RWPE2 (cell line): ENCODE data around the gene HELZ.
A peak's percentile ranks its signal among the peaks of the same experiment; 100 is the strongest.

ENCODE experiments used
- ATAC-seq: fragments of 200-7000 bp; cut with Tn5 transposase; 3 replicates; pipeline ENCODE4 v1.9.1; 2021; ENCODE audit warnings: low read depth
- DNase-seq: peaks from one replicate; pipeline ENCODE4 v3.0.0-alpha.2; 2020; ENCODE audit warnings: low spot score
- H3K27ac ChIP-seq: fragments of 450-650 bp; 2 replicates; pipeline ENCODE4 v1.5.1; 2017; ENCODE audit warnings: mild to moderate bottlenecking; ENCODE audit not compliant: poor library complexity, severe bottlenecking
- H3K27me3 ChIP-seq: fragments of 250-450 bp; sonication (Bioruptor Pico); 2 replicates; pipeline ENCODE4 v1.5.1; 2021; ENCODE audit warnings: mild to moderate bottlenecking, moderate library complexity; ENCODE audit not compliant: insufficient read depth, poor library complexity, severe bottlenecking
- H3K36me3 ChIP-seq: fragments of 250-450 bp; sonication (Bioruptor Pico); 2 replicates; pipeline ENCODE4 v1.5.1; 2020; ENCODE audit warnings: low read depth, mild to moderate bottlenecking, moderate library complexity
- H3K4me1 ChIP-seq: fragments of 250-450 bp; sonication (Bioruptor Pico); 2 replicates; pipeline ENCODE4 v1.5.1; 2021; ENCODE audit warnings: mild to moderate bottlenecking, moderate library complexity; ENCODE audit not compliant: insufficient read depth, poor library complexity, severe bottlenecking
- H3K4me3 ChIP-seq: fragments of 250-450 bp; sonication (Bioruptor Pico); 2 replicates; pipeline ENCODE4 v1.5.1; 2021; ENCODE audit warnings: mild to moderate bottlenecking, moderate library complexity; ENCODE audit not compliant: severe bottlenecking
- H3K9me3 ChIP-seq: fragments of 250-450 bp; sonication (Bioruptor Pico); 2 replicates; pipeline ENCODE4 v1.5.1; 2021; ENCODE audit warnings: mild to moderate bottlenecking, moderate library complexity; ENCODE audit not compliant: severe bottlenecking
- CTCF ChIP-seq: fragments of 450-650 bp; IDR thresholded peaks from one replicate; pipeline ENCODE4 v1.5.1; 2017; ENCODE audit warnings: mild to moderate bottlenecking, moderate library complexity; ENCODE audit not compliant: poor library complexity, severe bottlenecking

The HELZ gene

GRCh38 chr17:67054011-67054591 is 190.9 kb downstream of the HELZ start:
- H3K36me3 ChIP-seq: no peaks in the 10 kb centered on the region
- no peaks in the 10 kb centered on the region for H3K27me3 ChIP-seq
- H3K4me3 ChIP-seq: no peak overlapping the region
- H3K27ac ChIP-seq: no peak overlapping the region
- H3K4me1 ChIP-seq: no peaks in the 10 kb centered on the region
- TF ChIP-seq CTCF: no peak
- DNase-seq (peak; percentile 52), ATAC-seq (no peak)
- H3K9me3 ChIP-seq: peaks cover 2% of the 10 kb centered on the region

GRCh38 chr17:67053438-67054000 is 191.5 kb downstream of the HELZ start:
- peak; percentile 34 for DNase-seq
- 0 out of 2 replicates have a peak, but pooled peaks cover 4% of the 10 kb centered on the region for H3K36me3 ChIP-seq
- H3K4me3 ChIP-seq: no peak overlapping the region
- ATAC-seq: no peak
- TF ChIP-seq CTCF: no peak
- H3K27ac ChIP-seq: no peak overlapping the region
- H3K9me3 ChIP-seq: peaks cover 8% of the 10 kb centered on the region
- no peaks in the 10 kb centered on the region for H3K27me3 ChIP-seq
- H3K4me1 ChIP-seq: no peaks in the 10 kb centered on the region

- no peak for TF ChIP-seq CTCF
- H3K27ac ChIP-seq: no peak overlapping the region
- H3K4me1 ChIP-seq: no peaks in the 10 kb centered on the region
- H3K36me3 ChIP-seq: 0 out of 2 replicates have a peak, but pooled peaks cover 4% of the 10 kb centered on the region
- H3K9me3 ChIP-seq: peaks cover 10% of the 10 kb centered on the region
- H3K27me3 ChIP-seq: no peaks in the 10 kb centered on the region
- peak; percentile 15 for DNase-seq
- no peak overlapping the region for H3K4me3 ChIP-seq
- no peak for ATAC-seq
Measured at GRCh38 chr17:67052720-67053437, 192.1 kb downstream of the HELZ start.

- TF ChIP-seq CTCF: no peak
- ATAC-seq (no peak), DNase-seq (peak; percentile 7)
- Histone ChIP-seq H3K4me1 (no peaks in the 10 kb centered on the region), H3K36me3 (0 out of 2 replicates have a peak, but pooled peaks cover 4% of the 10 kb centered on the region), H3K27me3 (no peaks in the 10 kb centered on the region), H3K27ac (no peak overlapping the region), H3K9me3 (peaks cover 10% of the 10 kb centered on the region), H3K4me3 (no peak overlapping the region)
Measured at GRCh38 chr17:67051837-67052236, 193.2 kb downstream of the HELZ start.
